H1 (cell line): ENCODE results near the gene GFPT1. TPM values are rescaled to one million over a fixed set of nuclear protein-coding genes. Genes with fewer than 3 reads are reported as not detected.

Experiments used
- CTCF ChIA-PET: fragments of 300-600 bp; sonication (Branson Sonifier 250); formaldehyde crosslinking; loops from one replicate; lab custom pipeline; 2021; ENCODE audit not compliant: partially characterized antibody; lab: Charles Lee
- POLR2A ChIA-PET: fragments of 300-600 bp; sonication (Branson Sonifier 250); formaldehyde crosslinking; loops from one replicate; lab custom pipeline; 2021; ENCODE audit warnings: inconsistent platforms; ENCODE audit not compliant: partially characterized antibody; lab: Charles Lee
- DNase-seq, 2 experiments: peaks; one replicate each; pipeline versions ENCODE4 v3.0.0 to v3.0.0-alpha.2; 2010 to 2022; ENCODE audit warnings: low spot score in 2 of 2, low read depth in 1 of 2, mixed read lengths in 1 of 2
- FAIRE-seq: peaks from 2 replicates; lab custom pipeline; 2011; peaks lifted over from hg19 to GRCh38; lab: Jason Lieb, UNC
- H2AFZ ChIP-seq: 2 replicates; pipeline ENCODE4 v1.8.1; 2012; ENCODE audit warnings: low read length, inconsistent platforms
- H2AK5ac ChIP-seq: 2 replicates; pipeline ENCODE4 v1.6.1; 2013; ENCODE audit warnings: low read depth, low read length
- H2BK120ac ChIP-seq: replicated peaks from 2 replicates; pipeline ENCODE3; 2013; ENCODE audit warnings: low read depth, low read length, inconsistent platforms
- H2BK12ac ChIP-seq: 2 replicates; pipeline ENCODE4 v1.6.1; 2013; ENCODE audit warnings: low read depth, low read length
- H2BK15ac ChIP-seq: 2 replicates; pipeline ENCODE4 v1.6.1; 2013; ENCODE audit warnings: low read length
- H2BK20ac ChIP-seq: 2 replicates; pipeline ENCODE4 v1.6.1; 2013; ENCODE audit warnings: low read length
- H2BK5ac ChIP-seq: 2 replicates; pipeline ENCODE4 v1.6.1; 2013; ENCODE audit warnings: low read depth, low read length
- H3K14ac ChIP-seq: 2 replicates; pipeline ENCODE4 v1.6.1; 2013; ENCODE audit warnings: inconsistent platforms; ENCODE audit not compliant: insufficient read length
- H3K18ac ChIP-seq: 2 replicates; pipeline ENCODE4 v1.6.1; 2013; ENCODE audit warnings: low read length; ENCODE audit errors: extremely low read depth
- H3K23ac ChIP-seq: 2 replicates; pipeline ENCODE4 v1.6.1; 2013; ENCODE audit warnings: inconsistent platforms; ENCODE audit not compliant: insufficient read length
- H3K23me2 ChIP-seq: 2 replicates; pipeline ENCODE4 v1.6.1; 2013; ENCODE audit warnings: low read depth, low read length
- H3K27ac ChIP-seq: 2 replicates; pipeline ENCODE4 v1.6.1; 2011; ENCODE audit warnings: low read depth, low read length, inconsistent platforms
- H3K27me3 ChIP-seq, 4 experiments: replicated peaks in 1 of 4; 1 replicate in 1 of 4; 2 replicates in 3 of 4; pipeline versions ENCODE4 v1.6.1 to v1.8.1; 2011 to 2013; ENCODE audit warnings: low read length in 3 of 4, mild to moderate bottlenecking in 3 of 4, inconsistent platforms in 2 of 4, mixed read lengths in 2 of 4, moderate library complexity in 1 of 4; ENCODE audit not compliant: control insufficient read depth in 3 of 4, insufficient read depth in 3 of 4; ENCODE audit errors: extremely low read depth in 1 of 4
- H3K36me3 ChIP-seq, 4 experiments: 2 replicates each; pipeline versions ENCODE4 v1.6.1 to v1.8.1; 2011 to 2013; ENCODE audit warnings: mild to moderate bottlenecking in 4 of 4, low read length in 3 of 4, moderate library complexity in 2 of 4, control low read depth in 1 of 4, inconsistent platforms in 1 of 4; ENCODE audit not compliant: insufficient read depth in 4 of 4, control insufficient read depth in 2 of 4
- H3K4ac ChIP-seq: replicated peaks from 2 replicates; pipeline ENCODE3; 2013; ENCODE audit warnings: low read length, low read depth, mixed read lengths, inconsistent platforms; ENCODE audit not compliant: insufficient read length
- H3K4me1 ChIP-seq, 4 experiments: replicated peaks in 1 of 4; 1 replicate in 1 of 4; 2 replicates in 3 of 4; pipeline versions ENCODE4 v1.6.1 to v1.8.1; 2011 to 2013; ENCODE audit warnings: low read length in 3 of 4, inconsistent platforms in 2 of 4, mixed read lengths in 1 of 4; ENCODE audit not compliant: insufficient read depth in 4 of 4, control insufficient read depth in 3 of 4
- H3K4me2 ChIP-seq, 2 experiments: 2 replicates each; pipeline versions ENCODE4 v1.6.1 to v1.8.1; 2011 to 2013; ENCODE audit warnings: low read depth in 2 of 2, low read length in 2 of 2, control low read depth in 1 of 2, inconsistent platforms in 1 of 2, mild to moderate bottlenecking in 1 of 2; ENCODE audit not compliant: insufficient read depth in 1 of 2
- H3K4me3 ChIP-seq, 4 experiments: fragments of 200-600, 300-600 bp in 1 of 4; sonication (generic), shearing (Covaris generic), sonication (Bioruptor Twin) in 1 of 4; 2 replicates each; pipeline versions ENCODE4 v1.5.1 to v1.8.1; 2011 to 2016; ENCODE audit warnings: low read length in 4 of 4, low read depth in 3 of 4, control low read depth in 2 of 4, inconsistent platforms in 2 of 4, mild to moderate bottlenecking in 2 of 4, mixed read lengths in 1 of 4, moderate library complexity in 1 of 4; ENCODE audit not compliant: insufficient read depth in 2 of 4; ENCODE audit errors: extremely low read depth in 1 of 4
- H3K56ac ChIP-seq: replicated peaks from 2 replicates; pipeline ENCODE3; 2013; ENCODE audit warnings: low read depth, mild to moderate bottlenecking, mixed read lengths, low read length, inconsistent platforms; ENCODE audit not compliant: insufficient read length
- H3K79me1 ChIP-seq: 2 replicates; pipeline ENCODE4 v1.6.1; 2013; ENCODE audit warnings: low read depth, low read length, control low read depth
- H3K79me2 ChIP-seq, 2 experiments: 2 replicates each; pipeline versions ENCODE4 v1.6.1 to v1.8.1; 2012 to 2013; ENCODE audit warnings: low read length in 2 of 2, mild to moderate bottlenecking in 2 of 2, inconsistent platforms in 1 of 2; ENCODE audit not compliant: insufficient read depth in 2 of 2, control insufficient read depth in 1 of 2
- H3K9ac ChIP-seq, 4 experiments: replicated peaks in 1 of 4; 1 replicate in 1 of 4; 2 replicates in 3 of 4; pipeline versions ENCODE4 v1.6.1 to v1.8.1; 2011 to 2013; ENCODE audit warnings: low read depth in 3 of 4, low read length in 3 of 4, control low read depth in 2 of 4, mild to moderate bottlenecking in 2 of 4, moderate library complexity in 2 of 4, inconsistent platforms in 1 of 4; ENCODE audit errors: extremely low read depth in 1 of 4
- H3K9me3 ChIP-seq, 2 experiments: 2 replicates each; pipeline versions ENCODE4 v1.6.1 to v1.8.1; 2012 to 2013; ENCODE audit warnings: mild to moderate bottlenecking in 2 of 2, moderate library complexity in 2 of 2, control low read depth in 1 of 2, inconsistent platforms in 1 of 2, low read depth in 1 of 2, low read length in 1 of 2, mixed read lengths in 1 of 2; ENCODE audit not compliant: insufficient read depth in 2 of 2
- H4K20me1 ChIP-seq, 2 experiments: replicated peaks in 1 of 2; 2 replicates each; pipeline versions ENCODE3 to v1.8.1; 2011 to 2013; ENCODE audit warnings: inconsistent platforms in 2 of 2, low read length in 2 of 2, mild to moderate bottlenecking in 1 of 2; ENCODE audit not compliant: insufficient read depth in 2 of 2, control insufficient read depth in 1 of 2
- H4K5ac ChIP-seq: 2 replicates; pipeline ENCODE4 v1.6.1; 2013; ENCODE audit warnings: low read length, low read depth, mixed read lengths, inconsistent platforms; ENCODE audit not compliant: insufficient read length
- H4K8ac ChIP-seq: 2 replicates; pipeline ENCODE4 v1.8.0; 2013; ENCODE audit warnings: mild to moderate bottlenecking, moderate library complexity, low read length, inconsistent platforms; ENCODE audit not compliant: insufficient read depth; ENCODE audit errors: extremely low read depth
- H4K91ac ChIP-seq: replicated peaks from 2 replicates; pipeline ENCODE3; 2013; ENCODE audit warnings: low read length, mixed read lengths, inconsistent platforms; ENCODE audit not compliant: insufficient read length
- ASH2L ChIP-seq: fragments of 200-600, 300-600 bp; sonication (generic); IDR thresholded peaks from one replicate; pipeline ENCODE4 v1.7.1; 2017; ENCODE audit warnings: low read length
- HDAC2 ChIP-seq, 2 experiments: fragments of 300-600 bp in 1 of 2; sonication (generic) in 1 of 2; IDR thresholded peaks; 2 replicates each; pipeline ENCODE4 v1.6.1; 2011 to 2012; ENCODE audit warnings: low read depth in 2 of 2, low read length in 2 of 2, mild to moderate bottlenecking in 2 of 2, moderate library complexity in 2 of 2, borderline replicate concordance in 1 of 2, inconsistent platforms in 1 of 2
- KDM5A ChIP-seq: fragments of 200-600 bp; IDR thresholded peaks from 2 replicates; pipeline ENCODE4 v1.7.1; 2012; ENCODE audit warnings: mild to moderate bottlenecking, low read length, inconsistent platforms, mixed read lengths
- WGBS, 2 experiments: shearing (Covaris generic) in 1 of 2; methylation state at CpG; one replicate each; pipeline versions ENCODE4 v1.1.6 to v1.1.7; 2013 to 2015; ENCODE audit warnings: low lambda C conversion rate in 2 of 2, mixed read lengths in 2 of 2, inconsistent platforms in 1 of 2, low coverage in 1 of 2, missing lambda C conversion rate in 1 of 2; ENCODE audit not compliant: insufficient replicate concordance in 2 of 2, insufficient coverage in 1 of 2, insufficient read length in 1 of 2; ENCODE audit errors: extremely low coverage in 1 of 2, missing lambda C conversion rate in 1 of 2; 5-methylcytosine and 5-hydroxymethylcytosine counted together
- polyA plus RNA-seq, 7 experiments: library from polyadenylated mRNA; depleted of rRNA in 3 of 7; stranded (reverse) in 5 of 7; unstranded in 2 of 7; fragments of >200 nt in 5 of 7; fragments of 200-250 nt in 2 of 7; gene quantifications; 1 replicate in 5 of 7; 2 replicates in 1 of 7; 4 replicates in 1 of 7; pipeline versions ENCODE4 v1.2.1 to v1.2.3, GENCODE V29; 2011 to 2013; ENCODE audit warnings: missing spikeins in 2 of 7, mixed read lengths in 2 of 7
- total RNA-seq: library from RNA; stranded (reverse); fragmentation: NEBNext Ultra II Directional; extraction: Animal tissue kit (Norgen Biotek cat#: 25700); gene quantifications from 2 replicates; pipeline ENCODE4 v1.2.1, GENCODE V29; 2021

The GFPT1 gene
- total and polyA plus RNA-seq, 2 of the 8 experiments (the other 6 are each of a cell fraction or from before 2014, with no cell fraction given) = 13.3 to 76.2 TPM

- no peaks in the 10 kb centered on the region for H3K9me3 ChIP-seq
- FAIRE-seq (no peak), DNase-seq (no peak)
- no peak overlapping the region for H3K4me3 ChIP-seq
- ChIA-PET CTCF (interaction anchor here (0.6 to 1.6 kb wide), 2 partner anchors 27 to 140 kb away, joined by 3 read pairs; no protein-coding TSS in a partner anchor), POLR2A (no interaction called here)
- no peak overlapping the region for H3K27ac ChIP-seq
- H3K18ac ChIP-seq = no peak overlapping the region
- H3K14ac ChIP-seq = no peak overlapping the region
- H2BK120ac ChIP-seq = no peak overlapping the region
- H4K5ac ChIP-seq = no peak overlapping the region
- H2BK12ac ChIP-seq = no peak overlapping the region
- no peaks in the 10 kb centered on the region for H3K79me2 ChIP-seq
- H3K9ac ChIP-seq = no peak overlapping the region
- no peaks in the 10 kb centered on the region for H3K23me2 ChIP-seq
- H2AFZ ChIP-seq = no peak overlapping the region
- H2BK5ac ChIP-seq = no peak overlapping the region
- 89% methylated on average over 9 of the region's 9 CpGs; no CpG with 5 or more reads in 1 of the 2 experiments for WGBS, 2 experiments
- H3K4ac ChIP-seq = no peak overlapping the region
- no peak overlapping the region for H2AK5ac ChIP-seq
- no peaks in the 10 kb centered on the region for H3K27me3 ChIP-seq
- no peak overlapping the region for H3K23ac ChIP-seq
- no peak for TF ChIP-seq HDAC2 (IDR thresholded peaks at IDR 0.05; ENCODE audit: borderline replicate concordance in 1 of 2, low read depth in 2 of 2, low read length in 2 of 2)
- TF ChIP-seq KDM5A = no peak
- no peak for TF ChIP-seq ASH2L
- TF ChIP-seq, all 59 proteins: peak for 0
- no peak overlapping the region for H4K91ac ChIP-seq
- no peak overlapping the region for H2BK15ac ChIP-seq
- no peaks in the 10 kb centered on the region for H3K79me1 ChIP-seq
- H3K56ac ChIP-seq = no peak overlapping the region
- H3K4me2 ChIP-seq = no peak overlapping the region
- H2BK20ac ChIP-seq = no peak overlapping the region
- H4K20me1 ChIP-seq = no peaks in the 10 kb centered on the region
- no peak overlapping the region for H4K8ac ChIP-seq
- H3K36me3 ChIP-seq = no peaks in the 10 kb centered on the region; a peak in 1 of 8 replicates
- no peaks in the 10 kb centered on the region for H3K4me1 ChIP-seq
Observed at GRCh38 chr2:69279931-69280681, 106.9 kb downstream of the GFPT1 start.
